Stimulated activated CD8-positive, alpha-beta memory T cell treated with anti-CD3 and anti-CD28 coated beads, Interleukin-15, amount 100 ng/mL, for 48 hours (primary cell): ENCODE data around the gene ADAT3.

Experiments used
- DNase-seq, 2 donors: peaks; one replicate each; pipeline ENCODE4 v3.0.0-alpha.2; 2020; ENCODE audit warnings: low read depth in 2 of 2

The ADAT3 gene

DNA sequence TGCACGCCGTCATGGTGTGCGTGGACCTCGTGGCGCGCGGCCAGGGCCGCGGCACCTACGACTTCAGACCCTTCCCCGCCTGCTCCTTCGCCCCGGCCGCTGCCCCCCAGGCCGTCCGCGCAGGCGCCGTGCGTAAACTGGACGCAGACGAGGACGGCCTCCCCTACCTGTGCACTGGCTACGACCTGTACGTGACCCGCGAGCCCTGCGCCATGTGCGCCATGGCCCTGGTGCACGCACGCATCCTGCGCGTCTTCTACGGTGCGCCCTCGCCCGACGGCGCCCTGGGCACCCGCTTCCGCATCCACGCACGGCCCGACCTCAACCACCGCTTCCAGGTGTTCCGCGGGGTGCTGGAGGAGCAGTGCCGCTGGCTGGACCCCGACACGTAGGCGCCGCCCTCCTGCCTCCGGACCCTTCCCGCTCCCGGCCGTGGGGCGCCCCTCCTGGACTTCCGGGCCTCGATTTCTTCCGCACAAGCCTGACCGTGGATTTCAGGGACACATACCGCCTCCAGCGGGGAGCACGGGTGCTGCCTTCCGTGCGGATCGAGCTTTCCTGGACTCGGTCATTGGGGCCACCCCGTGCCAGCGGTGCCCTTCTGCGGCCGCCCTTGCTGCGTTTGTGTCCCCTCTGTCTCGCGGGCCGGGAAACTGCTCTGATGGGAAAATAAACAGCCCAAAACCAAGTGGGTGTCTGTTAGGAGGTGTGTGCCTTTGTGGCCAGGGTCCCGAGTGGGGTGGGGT is 7.7 kb downstream of the ADAT3 start:
- no peak for DNase-seq

DNA sequence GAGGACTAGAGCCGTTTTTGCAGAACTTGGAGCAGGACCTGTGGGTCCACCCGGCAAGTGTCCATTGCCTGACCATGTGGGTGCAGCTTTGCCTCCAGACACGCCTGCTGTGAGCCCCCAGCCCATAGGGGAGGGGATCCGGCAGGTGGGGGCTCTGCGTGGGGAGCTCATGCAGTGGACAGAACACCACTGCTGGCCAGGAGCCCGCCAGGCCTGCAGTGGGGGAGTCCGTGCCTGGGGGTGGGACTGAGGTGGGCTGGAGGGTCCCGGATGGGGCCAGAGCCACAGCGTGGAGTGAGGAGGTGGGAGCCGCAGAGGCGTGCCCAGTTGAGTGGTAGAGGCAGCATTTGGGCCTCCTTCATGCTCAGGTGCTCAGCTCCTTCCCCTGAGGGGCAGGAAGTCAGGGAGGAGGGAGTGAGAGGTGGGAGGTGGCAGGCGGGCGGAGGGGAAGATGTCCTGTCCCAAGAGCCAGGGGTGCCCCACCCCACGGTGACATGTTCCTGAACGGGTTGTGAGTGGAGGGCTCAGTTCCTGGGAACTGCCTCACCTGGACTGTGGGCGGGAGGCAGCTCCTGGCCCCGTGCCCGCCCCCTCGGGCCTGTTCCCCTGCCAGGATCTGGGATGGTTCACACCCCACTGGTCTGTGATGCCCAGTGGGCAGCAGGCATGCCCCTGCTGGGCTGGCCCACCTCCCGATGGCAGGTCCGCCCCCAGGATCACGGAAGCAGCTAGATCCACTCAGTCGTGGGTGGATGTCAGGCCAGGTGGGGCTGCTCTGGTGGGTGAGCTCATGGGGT is 8.8 kb downstream of the ADAT3 start:
- no peak for DNase-seq

DNA sequence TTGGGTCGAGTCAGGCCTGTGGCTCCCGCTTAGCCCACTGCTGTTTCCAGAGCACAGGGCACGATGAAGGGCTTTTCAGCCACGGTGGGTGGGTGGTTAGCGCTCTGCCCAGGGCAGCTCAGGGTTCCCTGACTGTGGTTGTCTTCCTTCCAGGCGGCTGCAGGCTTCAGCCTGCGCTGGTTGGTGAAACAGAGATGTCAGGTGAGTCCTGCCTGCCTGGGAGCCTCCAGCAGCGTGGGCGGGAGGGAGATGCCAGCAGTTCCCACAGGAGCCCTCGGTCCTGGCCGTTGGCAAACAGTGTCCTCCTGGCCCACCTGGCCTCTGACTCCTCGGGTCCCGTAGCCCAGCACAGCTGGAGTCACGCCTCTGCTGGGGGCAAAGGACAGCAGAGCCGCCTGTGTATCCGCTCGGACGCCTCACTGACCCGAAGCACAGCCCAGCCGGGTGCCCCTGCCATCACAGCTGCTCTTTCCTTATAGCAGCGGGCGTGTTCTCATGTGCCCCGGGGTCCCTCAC is 9.7 kb downstream of the ADAT3 start:
- DNase-seq = no peak

DNA sequence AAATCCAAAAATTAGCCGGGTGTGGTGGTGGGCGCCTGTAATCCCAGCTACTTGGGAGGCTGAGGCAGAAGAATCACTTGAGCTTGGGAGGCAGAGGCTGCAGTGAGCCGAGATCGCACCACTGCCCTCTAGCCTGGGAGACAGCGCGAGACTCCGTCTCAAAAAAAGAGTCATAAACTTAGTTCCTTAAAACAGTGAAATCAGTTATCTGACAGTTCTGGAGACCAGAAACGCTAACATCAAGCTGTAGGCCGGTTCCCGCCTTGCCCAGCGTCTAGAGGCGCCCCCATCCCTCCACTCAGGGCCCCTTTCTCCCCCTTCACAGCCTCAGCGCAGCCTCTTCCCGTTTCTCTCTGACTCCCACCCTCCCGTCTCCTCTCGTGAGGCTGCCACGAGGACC is 11.9 kb downstream of the ADAT3 start:
- DNase-seq = no peak

DNA sequence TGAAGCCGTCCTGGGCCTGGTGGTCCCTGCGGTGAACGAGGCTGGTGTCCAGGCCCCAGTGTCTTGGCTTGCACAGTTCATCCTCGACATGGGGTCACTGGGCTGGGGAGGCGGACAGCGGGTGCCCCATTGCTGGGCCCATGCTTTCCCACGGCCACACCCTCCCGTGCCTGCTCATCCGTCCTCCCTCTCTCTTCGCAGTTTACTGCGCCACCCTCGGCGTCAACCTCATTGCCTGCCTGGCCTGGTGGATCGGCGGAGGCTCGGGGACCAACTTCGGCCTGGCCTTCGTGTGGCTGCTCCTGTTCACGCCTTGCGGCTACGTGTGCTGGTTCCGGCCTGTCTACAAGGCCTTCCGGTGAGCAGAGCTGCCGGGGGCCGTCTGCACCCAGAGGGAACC is 12.7 kb downstream of the ADAT3 start:
- DNase-seq = no peak

DNA sequence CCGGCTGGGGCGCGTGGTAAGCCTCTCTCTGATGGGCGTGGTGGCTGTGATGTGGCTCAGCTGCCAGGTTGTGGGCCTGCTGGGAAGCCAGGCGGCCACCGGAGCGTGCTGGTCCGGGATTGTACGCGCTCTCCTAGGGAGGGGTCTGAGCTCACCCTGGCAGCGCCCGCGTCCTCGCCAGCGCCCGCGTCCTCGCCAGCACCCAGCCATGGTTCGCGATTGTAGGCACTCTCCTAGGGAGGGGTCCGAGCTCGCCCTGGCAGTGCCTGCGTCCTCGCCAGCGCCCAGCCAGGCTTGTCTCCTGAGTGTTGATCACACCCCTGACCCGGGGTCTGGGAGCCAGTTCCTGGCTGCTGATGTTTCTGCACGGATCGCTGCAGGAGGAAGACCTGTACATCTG is 13.8 kb downstream of the ADAT3 start:
- no peak for DNase-seq

DNA sequence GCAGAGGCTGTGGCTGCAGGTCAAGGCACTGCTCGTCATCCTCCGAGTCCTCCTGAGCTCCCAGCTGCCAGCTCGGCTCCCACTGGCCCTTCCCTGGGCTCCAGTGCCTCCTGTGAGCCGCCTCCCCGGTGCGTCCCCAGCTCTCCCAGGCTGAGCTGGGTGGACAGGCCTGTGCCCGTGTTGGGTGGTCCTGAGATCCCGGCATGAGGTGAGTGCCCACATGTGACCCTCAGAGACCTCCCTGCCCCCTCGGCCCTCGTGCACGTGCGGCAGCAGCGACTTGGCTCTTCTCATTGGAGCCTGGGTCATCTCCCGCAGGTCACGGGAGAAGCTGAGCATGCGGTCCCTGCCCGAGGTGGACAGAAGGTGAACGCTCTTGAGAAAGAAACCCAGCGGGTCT is 15.4 kb downstream of the ADAT3 start:
- DNase-seq = no peak

DNA sequence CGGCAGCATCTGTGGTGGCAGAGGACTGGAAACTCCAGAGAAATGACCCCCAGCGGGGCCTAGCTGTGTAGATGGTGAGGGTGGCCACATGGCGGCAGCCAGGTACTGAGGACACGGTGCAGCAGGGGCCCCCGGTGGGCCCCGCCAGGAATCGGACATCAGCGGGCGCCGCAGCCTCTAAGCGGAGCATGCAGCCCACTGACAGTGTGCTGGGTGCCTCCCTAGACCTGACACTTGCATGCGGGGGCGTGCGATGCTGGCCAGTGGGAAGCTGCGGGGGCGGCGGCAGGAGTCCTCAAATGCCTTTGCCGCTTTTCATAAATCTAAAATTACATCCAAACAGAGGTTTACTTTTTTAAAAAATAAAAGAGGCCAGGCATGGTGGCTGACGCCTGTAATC is 16.1 kb downstream of the ADAT3 start:
- DNase-seq = no peak

DNA sequence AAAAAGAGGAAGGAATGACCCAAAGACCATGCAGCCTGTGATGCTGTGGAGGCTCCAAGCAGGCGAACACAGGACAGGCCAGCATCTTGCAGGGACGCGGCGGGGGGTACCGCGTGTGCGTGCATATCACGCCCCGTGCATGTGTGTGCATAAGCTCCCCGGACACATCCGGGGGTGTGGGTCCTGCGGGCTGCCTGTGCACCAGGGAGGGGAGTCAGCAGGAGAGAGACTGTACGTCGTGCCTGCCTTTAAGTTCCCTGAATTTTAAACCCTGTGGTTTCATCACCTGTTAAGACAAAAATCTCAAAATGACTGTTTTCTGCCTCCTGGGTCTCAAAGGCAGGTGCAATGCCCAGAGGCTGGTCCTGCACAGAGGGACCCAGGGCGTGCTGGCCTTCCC is 16.6 kb downstream of the ADAT3 start:
- no peak for DNase-seq

DNA sequence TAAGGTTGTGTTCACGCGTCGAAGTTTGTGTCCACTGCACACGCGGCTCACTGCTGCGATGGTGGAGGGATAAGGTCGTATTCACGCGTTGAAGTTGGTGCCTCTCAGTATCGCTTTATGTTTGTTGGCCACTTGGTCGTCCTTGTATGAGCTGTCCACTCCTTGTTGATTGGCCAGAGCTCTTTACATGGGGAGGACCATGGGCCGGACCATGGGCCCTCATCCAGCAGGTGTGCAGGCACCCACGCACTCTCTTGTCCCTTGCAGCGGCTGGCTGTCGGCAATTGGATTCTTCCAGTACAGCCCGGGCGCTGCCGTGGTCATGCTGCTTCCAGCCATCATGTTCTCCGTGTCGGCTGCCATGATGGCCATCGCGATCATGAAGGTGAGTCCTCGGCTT is 17.6 kb downstream of the ADAT3 start:
- no peak for DNase-seq

DNA sequence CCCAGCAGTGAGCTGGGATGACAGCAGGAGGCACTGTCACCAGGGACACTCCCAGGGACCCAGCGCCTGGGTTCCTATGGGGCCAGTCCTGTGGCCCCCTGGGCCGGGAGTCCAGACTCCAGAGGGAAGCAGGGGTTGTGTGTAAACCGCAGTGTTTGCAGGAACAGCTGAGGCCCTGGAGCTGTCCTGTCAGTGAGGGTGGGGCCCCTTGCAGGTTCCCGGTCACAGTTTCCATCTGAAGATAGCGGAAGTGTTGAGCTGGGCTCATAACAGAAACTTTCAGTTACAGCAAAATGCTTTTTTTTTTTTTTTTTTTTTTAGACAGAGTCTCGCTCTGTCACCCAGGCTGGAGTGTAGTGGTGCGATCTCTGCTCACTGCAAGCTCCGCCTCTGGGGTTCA is 18.1 kb downstream of the ADAT3 start:
- DNase-seq = no peak

DNA sequence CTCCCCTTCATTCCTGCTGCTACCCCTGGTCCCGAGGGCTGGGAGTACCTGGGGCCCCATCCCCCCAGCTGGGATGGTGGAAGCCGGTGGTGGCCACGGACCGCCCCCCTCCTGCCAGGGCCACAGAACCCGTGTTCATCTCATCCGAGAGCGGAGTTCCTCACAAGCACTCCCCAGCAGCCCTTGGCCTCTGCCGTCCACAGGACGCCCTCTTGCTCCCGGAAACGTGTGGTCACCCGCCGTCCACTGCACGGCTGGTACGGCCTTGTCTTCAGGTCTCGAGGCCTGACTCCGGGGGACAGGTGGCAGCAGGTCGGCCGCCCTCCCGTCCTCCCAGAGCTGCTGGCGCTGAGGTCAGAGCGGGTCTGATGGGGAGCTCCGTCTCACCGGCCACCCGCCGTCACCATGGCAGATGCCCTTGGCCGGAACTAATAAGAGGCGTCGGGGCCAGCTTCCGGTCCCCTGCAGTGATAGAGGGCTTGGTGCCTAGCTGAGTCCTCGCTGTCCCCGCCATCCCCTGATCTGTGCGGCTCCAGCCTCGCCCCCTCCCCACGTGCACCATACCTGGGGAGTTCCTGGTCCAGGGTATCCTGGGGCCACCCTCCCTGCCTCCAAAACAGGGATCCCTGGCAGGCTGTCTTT is 19.2 kb downstream of the ADAT3 start:
- no peak for DNase-seq

DNA sequence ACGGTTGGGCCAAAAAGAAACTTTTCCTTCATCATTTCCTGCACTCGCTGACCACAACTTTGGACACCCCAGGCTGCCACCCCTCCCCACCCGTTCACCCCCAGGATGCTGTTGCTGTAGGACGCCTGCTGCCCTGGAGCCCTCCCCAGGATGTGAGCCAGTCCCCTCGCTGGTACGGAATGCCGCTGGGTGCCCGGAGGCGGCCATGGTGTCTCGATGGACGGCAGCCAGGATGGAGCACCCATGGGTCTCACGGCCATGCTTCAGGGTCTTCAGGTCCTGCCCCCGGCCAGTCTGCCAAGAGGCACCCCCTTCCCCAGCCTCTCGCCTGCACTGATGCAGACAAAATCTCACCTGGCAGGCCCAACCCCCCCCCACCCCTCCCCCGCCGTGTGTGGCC is 20.3 kb downstream of the ADAT3 start:
- no peak for DNase-seq

DNA sequence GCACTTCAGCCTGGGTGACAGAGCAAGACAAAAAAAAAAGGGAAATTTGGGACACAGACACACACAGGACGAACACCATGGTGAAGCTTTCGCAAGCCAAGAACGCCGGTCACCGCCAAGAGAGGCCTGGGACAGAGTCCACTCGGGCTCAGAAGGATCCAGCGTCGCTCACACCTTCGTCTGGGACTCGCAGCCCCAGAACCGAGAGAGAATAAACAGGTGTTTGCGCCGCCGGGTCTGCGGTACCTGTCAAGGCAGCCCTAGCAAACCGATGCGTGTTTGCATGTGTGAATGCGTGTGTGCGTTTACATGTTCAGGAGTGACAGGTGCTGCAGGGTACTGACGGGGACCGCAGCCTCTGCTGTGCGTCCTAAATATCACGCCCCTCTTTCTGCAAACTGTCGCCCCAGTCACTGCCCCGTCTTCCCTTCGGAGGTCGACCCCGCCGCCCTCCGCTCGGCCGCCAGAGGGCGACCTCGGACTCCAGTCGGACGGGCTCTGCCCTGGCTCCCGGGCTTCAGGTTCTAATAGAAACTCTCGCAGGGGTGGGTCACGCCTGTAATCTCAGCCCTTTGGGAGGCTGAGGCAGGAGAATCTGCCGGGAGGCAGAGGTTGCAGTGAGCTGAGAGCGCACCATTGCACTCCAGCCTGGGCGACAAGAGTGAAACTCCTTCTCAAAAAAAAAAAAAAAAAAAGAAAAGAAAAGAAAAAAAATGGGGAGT is 24.0 kb downstream of the ADAT3 start:
- peak; percentile 73 to 79 for DNase-seq

DNA sequence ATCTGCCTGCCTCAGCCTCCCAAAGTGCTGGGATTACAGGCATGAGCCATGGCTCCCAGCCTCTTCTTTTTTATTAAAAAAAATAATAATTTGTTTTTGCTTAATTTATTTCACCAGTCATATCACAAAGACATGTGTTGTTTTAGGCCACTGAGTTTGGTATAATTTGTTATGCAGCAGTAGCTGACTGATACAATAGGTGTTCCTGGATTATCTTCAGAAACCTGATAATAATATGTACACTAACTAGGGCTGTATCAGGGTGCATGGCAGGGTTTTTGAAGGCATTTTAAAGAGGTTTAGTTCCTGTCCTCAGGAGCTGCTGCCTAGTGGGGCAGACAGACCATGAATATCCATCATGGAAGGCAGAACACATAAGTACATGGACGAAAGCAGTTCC is 26.2 kb downstream of the ADAT3 start:
- DNase-seq = no peak

DNA sequence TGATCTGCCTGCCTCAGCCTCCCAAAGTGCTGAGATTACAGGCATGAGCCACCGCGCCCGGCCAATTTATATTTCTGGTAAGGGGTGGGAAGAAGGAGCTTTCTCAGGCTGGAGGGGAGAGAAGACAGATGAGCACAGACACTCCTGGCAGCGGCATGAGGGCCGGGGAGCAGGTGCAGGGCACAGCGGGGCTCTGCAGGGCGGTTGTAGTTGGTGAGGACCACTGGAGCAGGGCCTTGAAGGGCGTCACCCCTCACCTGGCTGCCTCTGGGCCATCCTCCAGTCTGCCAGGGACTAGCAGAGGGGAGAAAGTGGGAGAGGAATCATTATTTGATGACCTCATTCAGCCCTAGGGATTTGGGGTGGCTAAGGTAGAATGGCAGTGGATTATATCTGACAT is 27.2 kb downstream of the ADAT3 start:
- no peak for DNase-seq

DNA sequence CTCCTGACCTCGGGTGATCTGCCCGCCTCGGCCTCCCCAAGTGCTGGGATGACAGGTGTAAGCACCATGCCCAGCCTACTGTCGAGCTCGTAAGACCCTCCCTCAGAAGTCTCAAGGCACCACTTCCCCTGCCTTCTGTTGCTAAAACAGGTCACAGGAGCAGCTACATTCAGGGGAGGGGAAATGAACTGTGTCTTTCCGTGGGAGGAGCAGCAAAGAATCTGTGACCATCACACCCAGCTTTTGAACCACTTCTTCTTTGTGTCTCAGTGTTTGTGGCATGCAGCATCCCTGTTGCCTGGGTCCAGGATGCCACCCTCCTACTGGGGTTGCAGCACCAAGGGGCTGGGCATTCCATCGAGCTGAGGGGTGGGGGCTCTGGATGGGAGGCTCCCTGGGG is 28.0 kb downstream of the ADAT3 start:
- no peak for DNase-seq

DNA sequence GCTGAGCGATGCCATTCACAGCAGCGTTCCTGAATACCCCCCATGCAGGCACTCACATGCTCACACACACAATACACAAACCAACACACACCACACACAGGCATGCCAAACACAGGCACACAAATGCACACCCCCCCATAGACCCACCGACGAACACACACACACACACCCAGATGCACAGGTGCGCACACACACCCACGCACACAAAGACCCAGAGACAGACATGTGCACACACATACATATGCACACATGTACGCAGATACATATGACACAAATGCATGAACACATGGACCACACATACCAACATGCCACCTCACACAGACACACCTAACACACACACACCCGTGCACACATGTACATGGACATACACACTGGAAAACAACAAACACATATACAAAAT is 28.7 kb downstream of the ADAT3 start:
- DNase-seq = no peak

DNA sequence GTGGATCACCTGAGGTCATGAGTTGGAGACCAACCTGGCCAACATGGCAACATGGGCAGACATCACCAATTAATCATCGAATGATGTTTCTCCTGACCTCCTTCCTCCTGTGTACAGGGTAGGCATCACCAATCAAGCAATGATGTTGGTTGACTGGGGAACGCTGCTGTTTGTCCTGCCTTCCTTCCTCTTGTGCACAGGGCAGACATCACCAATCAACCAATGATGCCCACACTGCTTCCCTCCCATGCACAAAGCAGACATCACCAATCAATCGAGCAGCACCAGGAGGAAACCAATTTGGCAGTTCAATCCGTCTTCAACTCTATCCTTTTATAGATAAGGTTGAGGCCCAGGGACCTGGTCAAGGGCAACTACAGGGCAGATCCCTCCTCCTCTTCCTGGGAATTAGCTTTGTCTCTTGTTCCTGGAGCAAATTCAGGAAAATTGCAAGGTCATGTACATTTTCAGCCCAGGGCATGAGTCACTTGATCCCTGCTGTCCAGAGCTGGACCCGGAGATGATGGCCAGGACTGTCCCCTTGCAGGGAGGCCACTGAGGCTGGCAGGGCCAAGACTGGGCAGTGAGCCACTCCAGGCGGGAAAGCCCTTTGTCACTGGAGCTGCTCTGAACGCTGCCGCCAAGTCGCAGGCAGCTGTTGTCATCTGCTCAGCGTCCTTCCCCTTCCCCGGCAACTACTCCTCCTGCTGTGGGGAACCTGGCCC is 30.4 kb downstream of the ADAT3 start:
- DNase-seq = no peak

DNA sequence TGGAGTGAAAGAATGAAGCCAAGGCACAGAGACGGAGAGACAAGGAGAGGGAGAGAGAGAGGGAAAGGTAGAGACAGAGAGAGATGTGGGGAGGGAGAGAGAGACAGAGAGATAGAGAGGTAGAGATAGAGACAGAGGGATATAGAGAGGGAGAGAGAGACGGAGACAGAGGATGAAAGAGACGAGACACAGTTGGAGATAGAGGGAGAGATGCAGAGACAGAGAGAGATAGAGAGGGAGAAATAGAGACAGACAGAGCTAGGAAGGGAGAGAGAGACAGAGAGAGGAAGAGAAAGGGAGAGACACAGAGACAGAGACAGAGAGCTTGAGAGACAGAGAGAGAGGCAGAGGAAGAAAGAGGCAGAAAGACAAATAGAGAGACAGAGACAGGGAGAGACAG is 31.2 kb downstream of the ADAT3 start:
- no peak for DNase-seq

DNA sequence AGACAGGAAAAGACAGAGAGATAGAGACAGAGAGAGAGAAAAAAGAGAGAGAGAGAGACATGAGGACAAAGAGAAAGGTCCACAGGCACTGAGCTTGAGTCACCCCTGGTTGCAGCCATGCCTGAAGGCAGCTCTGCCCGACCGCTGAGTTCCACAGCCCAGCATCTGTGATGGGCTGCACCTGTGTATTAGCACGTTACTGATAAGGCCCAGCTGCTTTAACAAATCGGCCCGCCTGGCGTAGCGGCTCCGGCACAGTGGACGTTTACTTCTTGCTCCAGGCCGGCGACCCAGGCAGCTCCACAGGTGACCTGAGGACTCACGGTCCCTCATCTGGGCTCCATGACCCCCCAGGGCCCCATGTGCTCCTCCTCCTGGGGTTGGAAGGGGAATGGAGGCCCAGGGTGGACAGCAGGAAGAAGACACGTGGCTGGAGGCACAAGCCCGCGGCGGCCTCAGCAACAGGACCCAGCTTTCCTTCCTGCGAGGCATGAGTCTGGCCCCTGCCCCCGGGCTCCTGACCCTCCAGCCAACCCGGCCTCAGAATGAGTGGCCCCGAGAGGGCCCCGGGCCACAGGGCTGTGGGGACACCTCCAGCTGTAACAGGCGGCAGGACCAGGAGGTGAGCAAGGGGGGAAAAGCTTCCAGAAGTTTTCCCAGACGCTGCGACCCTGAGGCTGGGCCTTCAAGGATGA is 31.9 kb downstream of the ADAT3 start:
- no peak for DNase-seq
